ENCODE measurements around the gene ASIC1.

GRCh38 chr12:50024805-50025186, 32.6 kb upstream of the ASIC1 start:
- TF ChIP-seq CTCF (conservative IDR thresholded peaks at IDR 0.05; ENCODE audit: low read length) (no peak), EZH2phosphoT487 (IDR thresholded peaks at IDR 0.05; ENCODE audit: borderline replicate concordance) (no peak)
